MM.1S (cell line): Measurements from ENCODE around the gene PIK3CG.

Experiments
- DNase-seq: peaks from one replicate; pipeline ENCODE4 v3.0.0-alpha.2; 2015
- H2AFZ ChIP-seq: fragments of 300-600 bp; sonication (generic); 2 replicates; pipeline ENCODE4 v1.6.0; 2016; ENCODE audit warnings: antibody characterized with exemption, low read length
- H3F3A ChIP-seq: fragments of 300-600 bp; sonication (generic); 2 replicates; pipeline ENCODE4 v1.6.1; 2016; ENCODE audit warnings: mild to moderate bottlenecking, antibody characterized with exemption, low read length, moderate library complexity, mixed read lengths; ENCODE audit not compliant: insufficient read depth
- H3K27ac ChIP-seq: fragments of 300-600 bp; sonication (generic); 2 replicates; pipeline ENCODE4 v1.5.1; 2016; ENCODE audit warnings: mild to moderate bottlenecking, low read length
- H3K27me3 ChIP-seq: fragments of 300-600 bp; sonication (generic); replicated peaks from 2 replicates; pipeline ENCODE4 v1.6.0; 2016; ENCODE audit warnings: low read length; ENCODE audit not compliant: insufficient read depth
- H3K36me3 ChIP-seq: fragments of 300-600 bp; sonication (generic); replicated peaks from 2 replicates; pipeline ENCODE4 v1.6.1; 2016; ENCODE audit warnings: mild to moderate bottlenecking, low read length, mixed read lengths; ENCODE audit not compliant: insufficient read depth
- H3K4me1 ChIP-seq: fragments of 300-600 bp; sonication (generic); 2 replicates; pipeline ENCODE4 v1.6.1; 2016; ENCODE audit warnings: low read length, mixed read lengths
- H3K4me2 ChIP-seq: fragments of 300-600 bp; sonication (generic); 2 replicates; pipeline ENCODE4 v1.6.0; 2016; ENCODE audit warnings: low read depth, low read length
- H3K4me3 ChIP-seq: fragments of 300-600 bp; sonication (generic); 2 replicates; pipeline ENCODE4 v1.5.1; 2016; ENCODE audit warnings: low read length, mixed read lengths
- H3K79me2 ChIP-seq: fragments of 300-600 bp; sonication (generic); 2 replicates; pipeline ENCODE4 v1.6.1; 2016; ENCODE audit warnings: mixed run types, low read length, mixed read lengths
- H3K9ac ChIP-seq: fragments of 300-600 bp; sonication (generic); 2 replicates; pipeline ENCODE4 v1.6.1; 2016; ENCODE audit warnings: low read length, mixed read lengths
- H3K9me2 ChIP-seq: fragments of 300-600 bp; sonication (generic); replicated peaks from 2 replicates; pipeline ENCODE4 v1.6.1; 2016; ENCODE audit warnings: mild to moderate bottlenecking, low read length, mixed read lengths; ENCODE audit not compliant: insufficient read depth
- H3K9me3 ChIP-seq: fragments of 300-600 bp; sonication (generic); replicated peaks from 2 replicates; pipeline ENCODE4 v1.6.1; 2016; ENCODE audit warnings: mild to moderate bottlenecking, low read length, mixed read lengths; ENCODE audit not compliant: insufficient read depth
- H4K20me1 ChIP-seq: fragments of 300-600 bp; sonication (generic); 2 replicates; pipeline ENCODE4 v1.6.1; 2016; ENCODE audit warnings: mild to moderate bottlenecking, low read length, moderate library complexity, mixed read lengths; ENCODE audit not compliant: insufficient read depth
- CTCF ChIP-seq: fragments of 300-600 bp; sonication (generic); IDR thresholded peaks from 2 replicates; pipeline ENCODE4 v1.5.1; 2016; ENCODE audit warnings: antibody characterized with exemption, low read length, mixed read lengths
- EZH2 ChIP-seq: fragments of 300-600 bp; sonication (generic); optimal IDR thresholded peaks from 2 replicates; pipeline ENCODE3; 2017; ENCODE audit warnings: low read depth, mild to moderate bottlenecking, antibody characterized with exemption, low read length, mixed read lengths
- EZH2phosphoT487 ChIP-seq: fragments of 300-600 bp; sonication (generic); IDR thresholded peaks from 2 replicates; pipeline ENCODE4 v1.6.1; 2018; ENCODE audit warnings: antibody characterized with exemption, low read length

PIK3CG gene

DNA sequence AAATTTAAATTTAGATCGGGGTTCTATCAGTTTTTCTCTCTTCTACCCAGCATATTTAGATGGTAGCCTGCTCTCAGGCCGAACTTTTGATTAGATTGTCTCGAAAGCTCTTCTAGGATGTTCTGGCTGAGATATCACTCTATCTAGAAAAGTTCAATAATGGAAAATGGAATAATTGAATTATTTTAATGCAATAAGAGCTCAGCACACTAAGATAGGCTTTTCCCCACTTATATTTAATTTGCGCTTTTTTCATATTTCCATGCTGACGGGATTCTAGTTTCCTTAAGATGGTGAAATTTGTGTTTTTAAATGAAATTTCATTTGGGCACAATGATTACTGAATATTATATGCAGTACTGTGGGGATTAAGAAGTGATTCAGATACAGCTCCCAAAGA, 73.7 kb downstream of the PIK3CG start:
- H3K36me3 ChIP-seq: no peaks in the 10 kb centered on the region
- no peaks in the 10 kb centered on the region for H3F3A ChIP-seq
- no peaks in the 10 kb centered on the region for H3K27me3 ChIP-seq
- H3K79me2 ChIP-seq: no peaks in the 10 kb centered on the region
- H3K4me1 ChIP-seq: no peaks in the 10 kb centered on the region
- no peaks in the 10 kb centered on the region for H4K20me1 ChIP-seq
- no peak overlapping the region for H2AFZ ChIP-seq
- H3K9ac ChIP-seq: no peak overlapping the region
- no peak overlapping the region for H3K27ac ChIP-seq
- no peak overlapping the region for H3K4me2 ChIP-seq
- DNase-seq: no peak
- H3K9me2 ChIP-seq: no peaks in the 10 kb centered on the region
- TF ChIP-seq EZH2: no peak
- TF ChIP-seq EZH2phosphoT487: no peak
- TF ChIP-seq CTCF: no peak
- H3K4me3 ChIP-seq: no peak overlapping the region
- no peaks in the 10 kb centered on the region for H3K9me3 ChIP-seq

- H3K27me3 ChIP-seq: no peaks in the 10 kb centered on the region
- H3K9me2 ChIP-seq: no peaks in the 10 kb centered on the region
- H3K79me2 ChIP-seq: no peaks in the 10 kb centered on the region
- H3K9me3 ChIP-seq: no peaks in the 10 kb centered on the region
- no peak for TF ChIP-seq CTCF
- TF ChIP-seq EZH2phosphoT487: no peak
- no peaks in the 10 kb centered on the region for H3K36me3 ChIP-seq
- H4K20me1 ChIP-seq: no peaks in the 10 kb centered on the region
- H3F3A ChIP-seq: no peaks in the 10 kb centered on the region
- H3K9ac ChIP-seq: no peak overlapping the region
- H2AFZ ChIP-seq: no peak overlapping the region
- no peak overlapping the region for H3K4me3 ChIP-seq
- no peak for DNase-seq
- no peaks in the 10 kb centered on the region for H3K4me1 ChIP-seq
- H3K27ac ChIP-seq: no peak overlapping the region
- H3K4me2 ChIP-seq: no peak overlapping the region
Measured at GRCh38 chr7:106944035-106944665, 79.1 kb downstream of the PIK3CG start.

- no peak overlapping the region for H2AFZ ChIP-seq
- no peak overlapping the region for H3K4me3 ChIP-seq
- no peaks in the 10 kb centered on the region for H3K9me2 ChIP-seq
- no peaks in the 10 kb centered on the region for H4K20me1 ChIP-seq
- TF ChIP-seq EZH2 (no peak), CTCF (peak; percentile 85)
- H3K9ac ChIP-seq: no peak overlapping the region
- no peaks in the 10 kb centered on the region for H3K79me2 ChIP-seq
- no peaks in the 10 kb centered on the region for H3F3A ChIP-seq
- no peaks in the 10 kb centered on the region for H3K9me3 ChIP-seq
- no peaks in the 10 kb centered on the region for H3K27me3 ChIP-seq
- no peaks in the 10 kb centered on the region for H3K36me3 ChIP-seq
- no peaks in the 10 kb centered on the region for H3K4me1 ChIP-seq
- H3K4me2 ChIP-seq: no peak overlapping the region
- H3K27ac ChIP-seq: no peak overlapping the region
- peak; percentile 86 for DNase-seq
Measured at GRCh38 chr7:106947244-106947728, 82.2 kb downstream of the PIK3CG start.
